ENCODE measurements around the gene SGMS1.

GRCh38 chr10:50623663-50624412, at the start of gene SGMS1:
- TF ChIP-seq SIN3A (IDR thresholded peaks at IDR 0.05; ENCODE audit: borderline replicate concordance, insufficient read depth, low read length) = no peak
- TF ChIP-seq, protein P1, sequence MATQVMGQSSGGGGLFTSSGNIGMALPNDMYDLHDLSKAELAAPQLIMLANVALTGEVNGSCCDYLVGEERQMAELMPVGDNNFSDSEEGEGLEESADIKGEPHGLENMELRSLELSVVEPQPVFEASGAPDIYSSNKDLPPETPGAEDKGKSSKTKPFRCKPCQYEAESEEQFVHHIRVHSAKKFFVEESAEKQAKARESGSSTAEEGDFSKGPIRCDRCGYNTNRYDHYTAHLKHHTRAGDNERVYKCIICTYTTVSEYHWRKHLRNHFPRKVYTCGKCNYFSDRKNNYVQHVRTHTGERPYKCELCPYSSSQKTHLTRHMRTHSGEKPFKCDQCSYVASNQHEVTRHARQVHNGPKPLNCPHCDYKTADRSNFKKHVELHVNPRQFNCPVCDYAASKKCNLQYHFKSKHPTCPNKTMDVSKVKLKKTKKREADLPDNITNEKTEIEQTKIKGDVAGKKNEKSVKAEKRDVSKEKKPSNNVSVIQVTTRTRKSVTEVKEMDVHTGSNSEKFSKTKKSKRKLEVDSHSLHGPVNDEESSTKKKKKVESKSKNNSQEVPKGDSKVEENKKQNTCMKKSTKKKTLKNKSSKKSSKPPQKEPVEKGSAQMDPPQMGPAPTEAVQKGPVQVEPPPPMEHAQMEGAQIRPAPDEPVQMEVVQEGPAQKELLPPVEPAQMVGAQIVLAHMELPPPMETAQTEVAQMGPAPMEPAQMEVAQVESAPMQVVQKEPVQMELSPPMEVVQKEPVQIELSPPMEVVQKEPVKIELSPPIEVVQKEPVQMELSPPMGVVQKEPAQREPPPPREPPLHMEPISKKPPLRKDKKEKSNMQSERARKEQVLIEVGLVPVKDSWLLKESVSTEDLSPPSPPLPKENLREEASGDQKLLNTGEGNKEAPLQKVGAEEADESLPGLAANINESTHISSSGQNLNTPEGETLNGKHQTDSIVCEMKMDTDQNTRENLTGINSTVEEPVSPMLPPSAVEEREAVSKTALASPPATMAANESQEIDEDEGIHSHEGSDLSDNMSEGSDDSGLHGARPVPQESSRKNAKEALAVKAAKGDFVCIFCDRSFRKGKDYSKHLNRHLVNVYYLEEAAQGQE (IDR thresholded peaks at IDR 0.05; ENCODE audit: insufficient read depth in 1 of 2, low read depth in 2 of 2, low read length in 2 of 2) = no peak
